GM19395 (cell line): ENCODE measurements around the gene NSUN6.

ENCODE experiments used
- ATAC-seq: cut with Tn5 transposase; IDR thresholded peaks from one replicate; pipeline ENCODE4 v1.9.1; 2021; ENCODE audit warnings: mild to moderate bottlenecking, moderate library complexity; ENCODE audit not compliant: unreplicated experiment

The NSUN6 gene

GRCh38 chr10:18651324-18652007 is at the start of gene NSUN6:
Gene NSUN6 (minus strand): TSS chr10:18651587. CDS start chr10:18651203, 384 bp downstream.
- peak; percentile 97 for ATAC-seq

- no peak for ATAC-seq
Measured at GRCh38 chr10:18699849-18700840, 48.8 kb upstream of the NSUN6 start.

- no peak for ATAC-seq
Measured at GRCh38 chr10:18690541-18690940, 39.2 kb upstream of the NSUN6 start.

- no peak for ATAC-seq
Measured at GRCh38 chr10:18689498-18689897, 38.1 kb upstream of the NSUN6 start.

- no peak for ATAC-seq
Measured at GRCh38 chr10:18687706-18688105, 36.3 kb upstream of the NSUN6 start.

GRCh38 chr10:18687195-18687594 is 35.8 kb upstream of the NSUN6 start:
- no peak for ATAC-seq

GRCh38 chr10:18685555-18685954 is 34.2 kb upstream of the NSUN6 start:
- ATAC-seq: no peak

- no peak for ATAC-seq
Measured at GRCh38 chr10:18684953-18685352, 33.6 kb upstream of the NSUN6 start.

- no peak for ATAC-seq
Measured at GRCh38 chr10:18684416-18684815, 33.0 kb upstream of the NSUN6 start.

GRCh38 chr10:18683427-18683826 is 32.0 kb upstream of the NSUN6 start:
- ATAC-seq: no peak

GRCh38 chr10:18681971-18682411 is 30.6 kb upstream of the NSUN6 start:
- ATAC-seq: no peak

GRCh38 chr10:18681366-18681765 is 30.0 kb upstream of the NSUN6 start:
- no peak for ATAC-seq

GRCh38 chr10:18680754-18681153 is 29.4 kb upstream of the NSUN6 start:
- ATAC-seq: no peak

GRCh38 chr10:18675086-18675801 is 23.9 kb upstream of the NSUN6 start:
- no peak for ATAC-seq

- no peak for ATAC-seq
Measured at GRCh38 chr10:18668026-18668425, 16.6 kb upstream of the NSUN6 start.

GRCh38 chr10:18666810-18667209 is 15.4 kb upstream of the NSUN6 start:
- no peak for ATAC-seq

- ATAC-seq: no peak
Measured at GRCh38 chr10:18665815-18666558, 14.6 kb upstream of the NSUN6 start.

- ATAC-seq: no peak
Measured at GRCh38 chr10:18664841-18665478, 13.6 kb upstream of the NSUN6 start.

GRCh38 chr10:18660816-18661431 is 9.5 kb upstream of the NSUN6 start:
- ATAC-seq: no peak
